Measurements from ENCODE around the gene CYB561.

- TF ChIP-seq SUZ12 (IDR thresholded peaks at IDR 0.05) (no peak), SP1 (IDR thresholded peaks at IDR 0.05) (no peak), ELF4 (IDR thresholded peaks at IDR 0.05) (no peak), LEF1 (IDR thresholded peaks at IDR 0.05; ENCODE audit: borderline replicate concordance) (no peak), ZNF384 (IDR thresholded peaks at IDR 0.05) (no peak), FOXM1 (IDR thresholded peaks at IDR 0.05; ENCODE audit: borderline replicate concordance) (no peak), CTBP1 (IDR thresholded peaks at IDR 0.05; ENCODE audit: borderline replicate concordance) (no peak), BHLHE40 (IDR thresholded peaks at IDR 0.05; ENCODE audit: borderline replicate concordance) (no peak), ARNT (IDR thresholded peaks at IDR 0.05) (no peak), HDGF (IDR thresholded peaks at IDR 0.05; ENCODE audit: borderline replicate concordance) (no peak)
Measured at GRCh38 chr17:63419949-63420867, 25.9 kb downstream of the CYB561 start.

Data from HEK293T (cell line).